ES-I3 (cell line): ENCODE data around the gene COX4I2.
"Not testable (repeated sequence)": the region's sequence is repeated elsewhere in the genome, so short reads cannot be mapped to it uniquely, and the experiment has no call there.

Experiments used
- H3K36me3 ChIP-seq: 2 replicates; pipeline ENCODE4 v1.6.1; 2013; ENCODE audit warnings: mild to moderate bottlenecking, low read length, control low read depth, moderate library complexity; ENCODE audit not compliant: insufficient read depth
- H3K4me1 ChIP-seq: 2 replicates; pipeline ENCODE4 v1.6.1; 2013; ENCODE audit warnings: mild to moderate bottlenecking, control low read depth, low read length; ENCODE audit not compliant: insufficient read depth
- H3K9ac ChIP-seq: 2 replicates; pipeline ENCODE4 v1.6.1; 2013; ENCODE audit warnings: low read depth, mild to moderate bottlenecking, low read length, moderate library complexity
- H3K9me3 ChIP-seq: 2 replicates; pipeline ENCODE4 v1.6.1; 2013; ENCODE audit warnings: mild to moderate bottlenecking, low read length, moderate library complexity; ENCODE audit not compliant: control insufficient read depth, insufficient read depth

The COX4I2 gene

GRCh38 chr20:31604567-31605030, 33.1 kb upstream of the COX4I2 start:
- H3K36me3 ChIP-seq, result no peaks in the 10 kb centered on the region
- no peaks in the 10 kb centered on the region for H3K9me3 ChIP-seq
- peak overlapping the region; percentile 97 for H3K9ac ChIP-seq
- H3K4me1 ChIP-seq, result peaks cover 26% of the 10 kb centered on the region

- Histone ChIP-seq H3K9ac (peak within 1 kb of the TSS; percentile 97), H3K36me3 (no peaks in the 10 kb centered on the region), H3K4me1 (peaks cover 26% of the 10 kb centered on the region), H3K9me3 (no peaks in the 10 kb centered on the region)
Observed at GRCh38 chr20:31605031-31605901, 32.4 kb upstream of the COX4I2 start, which contains the start of gene ID1. Gene ID1 (plus strand): TSS chr20:31605289. CDS start chr20:31605388, 99 bp downstream.

GRCh38 chr20:31605902-31606803, 31.6 kb upstream of the COX4I2 start:
- H3K9ac ChIP-seq, result peak overlapping the region; percentile 97
- no peaks in the 10 kb centered on the region for H3K9me3 ChIP-seq
- no peaks in the 10 kb centered on the region for H3K36me3 ChIP-seq
- peaks cover 32% of the 10 kb centered on the region for H3K4me1 ChIP-seq

GRCh38 chr20:31606804-31607639, 30.7 kb upstream of the COX4I2 start:
- Histone ChIP-seq H3K4me1 (peaks cover 38% of the 10 kb centered on the region), H3K9me3 (no peaks in the 10 kb centered on the region), H3K9ac (peak overlapping the region; percentile 97), H3K36me3 (no peaks in the 10 kb centered on the region)

- Histone ChIP-seq H3K36me3 (no peaks in the 10 kb centered on the region), H3K9ac (peak overlapping the region; percentile 97; the same call in 1 of the 2 replicates), H3K4me1 (peaks cover 34% of the 10 kb centered on the region), H3K9me3 (no peaks in the 10 kb centered on the region)
Observed at GRCh38 chr20:31607640-31608250, 30.0 kb upstream of the COX4I2 start.

DNA sequence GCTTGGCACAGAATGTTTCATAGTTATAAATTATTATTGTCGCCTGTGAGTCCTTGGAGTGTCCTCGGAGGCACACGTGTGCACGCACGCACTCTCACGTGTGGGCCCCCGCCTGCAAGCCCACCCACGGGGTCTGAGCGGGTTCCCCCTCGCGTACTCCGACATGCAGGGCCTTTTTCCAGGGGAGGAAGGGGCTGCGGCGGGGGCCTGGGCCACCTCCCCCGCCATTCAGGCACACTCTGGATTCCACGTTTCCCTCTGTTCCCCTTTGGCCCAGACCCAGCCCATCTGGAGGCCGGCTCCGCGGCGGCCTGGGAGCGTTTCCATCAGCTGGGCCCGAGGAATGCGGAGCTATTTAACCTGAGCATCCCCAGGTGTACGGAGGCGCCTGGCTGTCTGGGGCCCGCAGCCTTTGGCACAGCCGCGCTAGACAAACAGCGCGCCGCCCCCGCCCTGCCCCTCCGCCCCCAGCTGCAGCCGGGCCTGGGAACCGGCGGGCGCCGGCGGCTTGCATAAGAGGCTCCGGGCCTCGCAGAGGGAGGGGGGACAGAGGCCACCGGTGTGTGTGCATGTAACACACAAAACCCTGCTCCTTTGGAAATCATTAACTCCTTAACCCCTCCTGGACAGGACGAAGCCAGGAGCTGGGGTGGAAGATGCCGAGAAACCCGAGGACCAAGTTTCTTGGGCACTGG, 29.3 kb upstream of the COX4I2 start:
- H3K9ac ChIP-seq, result peak overlapping the region; percentile 97; the same call in 1 of the 2 replicates
- H3K4me1 ChIP-seq, result peaks cover 32% of the 10 kb centered on the region

GRCh38 chr20:31612271-31612640, 25.5 kb upstream of the COX4I2 start:
- not testable (repeated sequence) for H3K9ac ChIP-seq, H3K9me3 ChIP-seq, H3K36me3 ChIP-seq
- peaks cover 28% of the 10 kb centered on the region for H3K4me1 ChIP-seq

More for the DNA sequence above, 29.3 kb upstream of the COX4I2 start:
- H3K36me3 ChIP-seq, result no peaks in the 10 kb centered on the region
- no peaks in the 10 kb centered on the region for H3K9me3 ChIP-seq

- H3K4me1 ChIP-seq, result peaks cover 12% of the 10 kb centered on the region
- H3K9ac ChIP-seq, result no peak overlapping the region
- no peaks in the 10 kb centered on the region for H3K36me3 ChIP-seq
- no peaks in the 10 kb centered on the region for H3K9me3 ChIP-seq
Observed at GRCh38 chr20:31615416-31615815, 22.3 kb upstream of the COX4I2 start.

DNA sequence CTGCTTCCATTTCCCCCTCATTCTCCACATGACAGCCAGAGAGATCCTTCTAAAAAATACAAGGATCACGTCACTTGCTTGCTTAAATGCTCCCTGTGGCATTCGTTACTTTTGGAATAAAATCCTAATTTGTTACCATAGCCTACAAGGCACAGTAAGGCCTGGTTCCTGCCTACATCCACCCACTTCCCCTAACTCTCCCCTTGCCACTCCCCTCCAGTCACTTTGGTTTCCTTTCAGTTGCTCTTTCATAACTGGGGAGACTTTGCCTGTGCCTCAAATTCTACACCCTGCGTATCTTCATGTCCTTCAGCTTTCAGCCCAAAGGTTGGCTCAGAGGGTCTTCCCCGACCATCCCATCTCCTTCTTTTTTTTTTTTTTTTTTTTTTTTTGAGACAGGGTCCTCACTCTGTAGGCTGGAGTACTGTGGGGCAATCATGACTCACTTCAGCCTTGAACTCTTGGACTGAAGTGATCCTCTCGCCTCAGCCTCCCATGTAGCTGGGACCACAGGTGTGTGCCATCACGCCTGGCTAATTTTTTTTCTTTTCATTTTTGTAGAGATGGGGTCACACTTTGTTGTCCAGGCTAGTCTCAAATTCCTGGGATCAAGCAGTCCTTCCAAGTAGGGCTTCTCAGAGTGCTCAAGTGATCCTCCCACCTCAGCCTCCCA, 20.1 kb upstream of the COX4I2 start:
- no peak overlapping the region for H3K9ac ChIP-seq
- H3K9me3 ChIP-seq, result no peaks in the 10 kb centered on the region
- no peaks in the 10 kb centered on the region for H3K36me3 ChIP-seq
- no peaks in the 10 kb centered on the region for H3K4me1 ChIP-seq

DNA sequence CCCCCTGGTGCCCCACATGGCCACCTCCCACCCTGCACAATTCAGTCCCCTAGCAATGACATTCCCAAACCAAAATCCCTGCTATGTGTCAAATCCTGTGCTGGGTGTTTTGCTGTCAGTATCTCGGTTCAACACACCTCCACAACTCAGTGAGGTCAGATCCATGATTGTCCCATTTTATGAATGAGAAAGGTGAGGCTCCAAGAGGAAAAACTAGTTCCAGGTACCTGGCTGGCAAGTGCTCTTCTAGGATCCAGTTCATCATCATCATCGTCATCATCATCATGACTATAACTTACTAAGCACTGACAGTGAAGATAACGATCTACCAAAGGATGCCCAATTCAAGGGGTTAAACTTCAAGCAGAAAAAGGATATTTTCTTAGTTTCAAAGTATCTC, 17.5 kb upstream of the COX4I2 start:
- Histone ChIP-seq H3K9me3 (no peaks in the 10 kb centered on the region), H3K36me3 (no peaks in the 10 kb centered on the region), H3K4me1 (no peaks in the 10 kb centered on the region), H3K9ac (no peak overlapping the region)

DNA sequence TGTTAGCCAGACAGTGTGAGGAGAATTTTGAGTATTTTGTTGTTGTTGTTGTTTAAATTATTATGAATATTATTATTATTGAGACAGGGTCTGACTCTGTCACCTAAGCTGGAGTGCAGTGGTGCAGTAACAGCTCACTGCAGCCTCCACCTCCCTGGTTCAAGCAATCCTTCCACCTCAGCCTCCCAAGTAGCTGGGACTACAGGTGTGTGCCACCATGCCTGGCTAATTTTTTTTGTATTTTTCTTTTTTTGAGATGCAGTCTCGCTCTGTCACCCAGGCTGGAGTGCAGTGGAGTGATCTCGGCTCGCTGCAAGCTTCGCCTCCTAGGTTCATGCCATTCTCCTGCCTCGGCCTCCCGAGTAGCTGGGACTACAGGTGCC, 14.6 kb upstream of the COX4I2 start:
- H3K4me1 ChIP-seq, H3K9ac ChIP-seq, H3K9me3 ChIP-seq, H3K36me3 ChIP-seq: not testable (repeated sequence)

DNA sequence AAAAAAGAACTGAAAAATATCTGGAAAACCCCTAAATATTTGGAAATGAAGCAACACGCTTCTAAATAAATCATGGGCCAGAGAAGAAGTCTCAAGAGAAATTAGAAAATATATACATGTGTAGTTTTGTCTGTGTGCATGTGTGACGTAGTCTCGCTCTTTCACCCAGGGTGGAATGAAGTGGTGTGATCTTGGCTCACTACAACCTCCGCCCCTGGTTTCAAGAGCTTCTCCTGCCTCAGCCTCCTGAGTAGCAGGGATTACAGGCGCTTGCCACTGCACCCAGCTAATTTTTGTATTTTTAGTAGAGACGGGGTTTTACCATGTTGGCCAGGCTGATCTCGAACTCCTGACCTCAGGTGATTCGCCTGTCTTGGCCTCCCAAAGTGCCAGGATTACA, 11.2 kb upstream of the COX4I2 start:
- not testable (repeated sequence) for H3K4me1 ChIP-seq, H3K36me3 ChIP-seq, H3K9ac ChIP-seq, H3K9me3 ChIP-seq

GRCh38 chr20:31628057-31628456, 9.7 kb upstream of the COX4I2 start:
- H3K9ac ChIP-seq, H3K9me3 ChIP-seq, H3K36me3 ChIP-seq, H3K4me1 ChIP-seq: not testable (repeated sequence)
